ENCODE results near the gene TCAIM.

The TCAIM gene

DNA sequence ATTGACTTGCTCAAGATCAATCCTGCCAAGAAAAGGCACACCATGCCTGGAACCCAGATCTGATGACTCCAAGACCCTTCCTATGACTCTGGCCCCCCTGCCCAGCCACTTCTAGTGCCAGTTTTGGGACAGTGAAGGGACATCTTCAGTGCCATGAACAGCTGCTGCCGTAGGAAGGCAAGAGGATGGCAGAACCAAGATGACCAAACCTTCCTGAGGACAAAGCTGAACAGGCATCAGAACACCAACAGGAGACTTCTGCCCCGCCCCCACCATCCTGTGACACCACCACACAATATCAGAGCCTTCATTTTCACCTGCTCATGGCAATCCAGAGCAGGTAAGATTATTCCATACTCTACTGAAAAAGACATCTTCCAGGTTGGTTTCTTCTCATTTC, 105.9 kb downstream of the TCAIM start:
- TF ChIP-seq, protein P1, sequence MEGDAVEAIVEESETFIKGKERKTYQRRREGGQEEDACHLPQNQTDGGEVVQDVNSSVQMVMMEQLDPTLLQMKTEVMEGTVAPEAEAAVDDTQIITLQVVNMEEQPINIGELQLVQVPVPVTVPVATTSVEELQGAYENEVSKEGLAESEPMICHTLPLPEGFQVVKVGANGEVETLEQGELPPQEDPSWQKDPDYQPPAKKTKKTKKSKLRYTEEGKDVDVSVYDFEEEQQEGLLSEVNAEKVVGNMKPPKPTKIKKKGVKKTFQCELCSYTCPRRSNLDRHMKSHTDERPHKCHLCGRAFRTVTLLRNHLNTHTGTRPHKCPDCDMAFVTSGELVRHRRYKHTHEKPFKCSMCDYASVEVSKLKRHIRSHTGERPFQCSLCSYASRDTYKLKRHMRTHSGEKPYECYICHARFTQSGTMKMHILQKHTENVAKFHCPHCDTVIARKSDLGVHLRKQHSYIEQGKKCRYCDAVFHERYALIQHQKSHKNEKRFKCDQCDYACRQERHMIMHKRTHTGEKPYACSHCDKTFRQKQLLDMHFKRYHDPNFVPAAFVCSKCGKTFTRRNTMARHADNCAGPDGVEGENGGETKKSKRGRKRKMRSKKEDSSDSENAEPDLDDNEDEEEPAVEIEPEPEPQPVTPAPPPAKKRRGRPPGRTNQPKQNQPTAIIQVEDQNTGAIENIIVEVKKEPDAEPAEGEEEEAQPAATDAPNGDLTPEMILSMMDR (IDR thresholded peaks at IDR 0.05; ENCODE audit: insufficient read depth, low read length, missing control alignments) = no peak
- DNase-seq (ENCODE audit: low read depth, low spot score) = no peak
- ChIA-PET CTCF (no interaction called here), POLR2A (no interaction called here)
- no peak overlapping the region for H3K4me3 ChIP-seq (ENCODE audit: low read depth, low read length)

DNA sequence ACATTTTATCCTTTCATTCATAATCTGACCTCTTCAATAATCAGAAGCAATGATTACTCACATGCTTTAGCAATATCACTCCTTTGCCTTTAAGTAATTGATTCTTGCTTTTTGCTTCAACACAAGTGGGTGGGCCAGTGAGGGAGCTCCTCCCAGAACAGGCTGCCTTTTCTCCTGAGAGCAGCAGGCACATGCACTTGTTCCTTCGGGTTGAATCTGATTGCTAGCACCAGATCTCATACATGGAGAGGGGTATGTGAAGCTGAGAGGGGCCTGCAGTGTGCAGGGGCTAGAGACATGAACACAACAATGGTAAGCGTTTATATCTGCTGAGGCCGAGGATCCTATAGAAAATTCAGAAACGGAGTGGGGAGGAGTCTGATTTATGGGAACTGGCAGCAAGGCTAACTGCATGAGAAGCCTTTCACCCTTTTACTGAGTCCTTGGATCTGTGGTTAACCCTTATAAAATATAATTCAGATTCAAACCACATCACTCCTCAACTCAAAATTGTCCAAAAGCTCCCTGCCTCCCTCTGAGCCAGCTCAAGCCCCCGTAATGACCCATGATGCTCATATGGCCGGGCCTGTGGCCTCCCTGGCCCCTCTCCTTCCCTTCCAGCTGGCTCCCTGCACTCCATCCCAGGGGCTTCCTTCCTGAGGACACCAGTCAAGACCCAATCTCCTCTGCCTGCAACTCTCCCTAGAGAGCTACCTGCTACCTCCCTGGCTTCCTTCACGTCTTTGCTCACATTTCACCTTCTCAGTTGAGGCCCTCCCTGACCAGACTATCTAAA, 106.5 kb downstream of the TCAIM start:
- CTCF ChIA-PET = no interaction called here
- POLR2A ChIA-PET = no interaction called here
- TF ChIP-seq, protein P1 (IDR thresholded peaks at IDR 0.05; ENCODE audit: insufficient read depth, low read length, missing control alignments) = no peak
- no peak overlapping the region for H3K4me3 ChIP-seq (ENCODE audit: low read depth, low read length)
- no peak for DNase-seq (ENCODE audit: low read depth, low spot score)

DNA sequence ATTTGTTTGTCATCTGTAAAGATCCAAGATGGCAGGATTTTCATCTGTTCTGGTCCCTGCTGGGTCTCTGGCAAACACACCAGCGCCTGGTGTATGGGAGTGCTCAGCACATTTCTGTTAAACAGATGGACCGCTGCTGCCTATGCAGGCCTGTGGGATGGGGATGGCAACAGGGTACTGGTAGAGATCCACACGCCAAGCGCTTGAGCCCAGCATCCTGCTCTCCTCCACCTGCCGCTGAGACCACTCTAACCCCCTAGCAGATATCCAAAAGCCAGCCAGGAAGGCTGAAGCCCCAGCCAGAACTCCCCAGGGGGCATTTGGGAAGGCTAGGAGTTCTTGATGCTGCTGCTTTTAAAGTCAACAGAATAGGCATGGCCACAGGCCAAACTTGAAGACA, 107.2 kb downstream of the TCAIM start:
- ChIA-PET POLR2A (no interaction called here), CTCF (no interaction called here)
- TF ChIP-seq, protein P1 (IDR thresholded peaks at IDR 0.05; ENCODE audit: insufficient read depth, low read length, missing control alignments) = no peak
- DNase-seq (ENCODE audit: low read depth, low spot score) = no peak
- H3K4me3 ChIP-seq (ENCODE audit: low read depth, low read length) = no peak overlapping the region

DNA sequence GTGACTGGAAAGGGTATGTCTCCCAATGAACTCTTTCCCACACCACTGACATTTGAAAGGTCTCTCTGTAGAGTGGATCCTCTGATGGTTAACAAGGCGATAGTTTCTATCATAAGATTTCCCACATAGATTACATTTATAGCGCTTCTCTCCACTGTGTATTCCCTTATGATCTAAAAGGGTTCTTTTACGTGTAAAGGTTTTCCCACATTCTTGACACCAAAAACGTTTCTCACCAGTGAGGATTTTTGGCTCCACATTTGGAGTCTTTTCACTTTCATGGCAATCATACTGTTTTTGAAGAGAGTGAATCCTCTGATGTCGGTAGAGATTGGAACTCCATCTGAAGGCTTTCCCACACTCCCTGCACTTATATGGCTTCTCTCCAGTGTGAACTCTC, 108.4 kb downstream of the TCAIM start:
- TF ChIP-seq, protein P1 (IDR thresholded peaks at IDR 0.05; ENCODE audit: insufficient read depth, low read length, missing control alignments) = no peak
- no peak for DNase-seq (ENCODE audit: low read depth, low spot score)
- POLR2A ChIA-PET = no interaction called here
- CTCF ChIA-PET = no interaction called here
- H3K4me3 ChIP-seq (ENCODE audit: low read depth, low read length) = no peak overlapping the region

DNA sequence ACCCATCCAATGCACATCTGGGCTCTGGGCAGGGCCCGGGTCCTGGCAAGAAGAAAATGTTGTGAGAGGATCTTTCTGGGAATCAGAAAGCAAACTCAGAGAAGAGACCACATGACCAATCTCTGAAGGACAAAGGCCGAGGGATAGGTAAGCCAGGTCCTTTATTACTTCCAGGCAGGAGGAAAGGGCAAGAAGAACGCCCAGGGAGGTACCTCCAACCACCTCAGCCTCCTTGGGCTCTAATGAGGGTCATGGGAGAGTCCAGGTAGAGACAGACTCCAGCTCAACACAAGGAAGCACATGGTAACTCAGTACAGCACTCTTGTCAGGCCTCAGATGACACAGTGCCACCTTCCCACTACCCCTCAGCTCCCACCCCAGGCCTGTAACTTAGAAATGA, 112.9 kb downstream of the TCAIM start:
- DNase-seq (ENCODE audit: low read depth, low spot score) = no peak
- CTCF ChIA-PET = interaction anchor here (0.5 kb wide), 1 partner anchor 165 kb away, joined by 3 read pairs; no protein-coding TSS in a partner anchor
- TF ChIP-seq, protein P1 (IDR thresholded peaks at IDR 0.05; ENCODE audit: insufficient read depth, low read length, missing control alignments) = no peak
- no peak overlapping the region for H3K4me3 ChIP-seq (ENCODE audit: low read depth, low read length)
- POLR2A ChIA-PET = no interaction called here

DNA sequence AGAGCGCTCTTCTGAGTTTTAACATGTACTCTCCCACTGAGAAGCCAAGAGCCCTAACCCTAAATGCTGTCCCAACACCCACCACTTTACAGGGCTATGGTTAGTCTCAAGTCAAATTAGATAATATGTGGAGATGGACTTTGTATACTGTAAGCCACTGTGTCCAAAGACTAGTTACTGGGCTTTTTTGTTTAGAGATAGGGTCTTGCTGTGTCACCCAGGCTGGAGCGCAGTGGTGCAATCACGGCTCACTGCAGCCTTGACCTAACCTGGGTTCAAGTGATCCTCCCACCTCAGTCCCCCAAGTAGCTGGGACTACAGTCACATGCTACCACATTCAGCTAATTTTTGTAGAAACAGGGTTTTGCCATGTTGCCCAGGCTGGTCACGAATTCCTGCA, 115.7 kb downstream of the TCAIM start:
- CTCF ChIA-PET = no interaction called here
- TF ChIP-seq, protein P1 (IDR thresholded peaks at IDR 0.05; ENCODE audit: insufficient read depth, low read length, missing control alignments) = no peak
- DNase-seq (ENCODE audit: low read depth, low spot score) = no peak
- H3K4me3 ChIP-seq (ENCODE audit: low read depth, low read length) = no peak overlapping the region
- POLR2A ChIA-PET = no interaction called here
